K562 (cell line): ENCODE results near the gene DBP. TPM values are rescaled to one million over a fixed set of nuclear protein-coding genes. Genes with fewer than 3 reads are reported as not detected.

ENCODE experiments used
- BCL6 ChIP-seq: fragments of 250-450 bp; sonication (Bioruptor Pico); IDR thresholded peaks from 2 replicates; pipeline ENCODE4 v1.4.0; 2020
- CEBPZ ChIP-seq: fragments of 150-350 bp; IDR thresholded peaks from 2 replicates; pipeline ENCODE4 v1.6.1; 2014; ENCODE audit warnings: low read depth, mild to moderate bottlenecking, low read length, borderline replicate concordance
- CREBBP ChIP-seq: IDR thresholded peaks from one replicate; pipeline ENCODE4 v1.6.1; 2012; ENCODE audit warnings: low read depth, mild to moderate bottlenecking, control low read depth, inconsistent platforms, low read length
- EHMT2 ChIP-seq: fragments of 450-650 bp; IDR thresholded peaks from 2 replicates; pipeline ENCODE4 v1.6.1; 2018; ENCODE audit warnings: antibody characterized with exemption
- ELF2 ChIP-seq: fragments of 250-450 bp; sonication (Bioruptor Pico); IDR thresholded peaks from 2 replicates; pipeline ENCODE4 v1.5.0; 2021; ENCODE audit warnings: mild to moderate bottlenecking
- FOS ChIP-seq: IDR thresholded peaks from 3 replicates; pipeline ENCODE4 v1.6.1; 2011; ENCODE audit not compliant: insufficient read length; ENCODE audit errors: extremely low read depth
- FOXA1 ChIP-seq: fragments of 450-650 bp; IDR thresholded peaks from 2 replicates; pipeline ENCODE4 v1.6.1; 2016; ENCODE audit warnings: mild to moderate bottlenecking, borderline replicate concordance
- HMBOX1 ChIP-seq: sonication (generic); IDR thresholded peaks from 2 replicates; pipeline ENCODE4 v1.6.1; 2016
- MEIS2 ChIP-seq: fragments of 450-650 bp; IDR thresholded peaks from 2 replicates; pipeline ENCODE4 v1.6.1; 2014; ENCODE audit warnings: mild to moderate bottlenecking; ENCODE audit not compliant: partially characterized antibody
- NFXL1 ChIP-seq: fragments of 450-650 bp; formaldehyde crosslinking; IDR thresholded peaks from 2 replicates; pipeline ENCODE4 v1.4.0; 2021; ENCODE audit warnings: mild to moderate bottlenecking
- PCBP1 ChIP-seq: fragments of 200-400 bp; formaldehyde crosslinking; IDR thresholded peaks from 2 replicates; pipeline ENCODE4 v1.6.1; 2018; ENCODE audit warnings: mild to moderate bottlenecking, low read depth, low read length; ENCODE audit not compliant: poor library complexity, severe bottlenecking
- POLR2AphosphoS2 ChIP-seq: IDR thresholded peaks from 2 replicates; pipeline ENCODE4 v1.6.1; 2012; ENCODE audit warnings: low read length, improper control_type of control experiment
- POLR2B ChIP-seq: fragments of 450-650 bp; IDR thresholded peaks from 2 replicates; pipeline ENCODE4 v1.6.1; 2018; ENCODE audit warnings: low read depth; ENCODE audit not compliant: partially characterized antibody
- POLR3G ChIP-seq: IDR thresholded peaks from 2 replicates; pipeline ENCODE4 v1.6.1; 2011; ENCODE audit not compliant: insufficient read length, insufficient replicate concordance; ENCODE audit errors: extremely low read depth
- RB1 ChIP-seq: fragments of 450-650 bp; IDR thresholded peaks from 2 replicates; pipeline ENCODE4 v1.6.1; 2017; ENCODE audit warnings: low read depth, mild to moderate bottlenecking
- ZNF134 ChIP-seq: fragments of 250-450 bp; sonication (Bioruptor Pico); conservative IDR thresholded peaks from 2 replicates; pipeline ENCODE4 v1.4.0; 2020
- ZNF184 ChIP-seq: sonication (generic); formaldehyde crosslinking; IDR thresholded peaks from 2 replicates; pipeline ENCODE4 v1.5.0; 2020; ENCODE audit warnings: missing genetic modification reagents
- ZNF311 ChIP-seq: fragments of 250-450 bp; sonication (Bioruptor Pico); IDR thresholded peaks from 2 replicates; pipeline ENCODE4 v1.4.0; 2020; ENCODE audit warnings: mild to moderate bottlenecking, moderate library complexity
- ZNF347 ChIP-seq: fragments of 450-650 bp; formaldehyde crosslinking; IDR thresholded peaks from 2 replicates; pipeline ENCODE4 v1.4.0; 2020; ENCODE audit warnings: low read depth, mild to moderate bottlenecking, moderate library complexity
- ZNF561 ChIP-seq: fragments of 450-650 bp; formaldehyde crosslinking; conservative IDR thresholded peaks from 2 replicates; pipeline ENCODE4 v1.4.0; 2020; ENCODE audit warnings: mild to moderate bottlenecking, moderate library complexity
- ZNF764 ChIP-seq: fragments of 250-450 bp; sonication (Bioruptor Pico); IDR thresholded peaks from 2 replicates; pipeline ENCODE4 v1.4.0; 2020; ENCODE audit warnings: low read depth, mild to moderate bottlenecking, moderate library complexity
- polyA plus RNA-seq, 8 experiments: library from polyadenylated mRNA; depleted of rRNA in 4 of 8; stranded (reverse) in 5 of 8; unstranded in 3 of 8; fragments of >200 nt; fragmentation: Nextera tagmentation in 2 of 8; fragmentation: Illumina TruSeq in 1 of 8; extraction: Ambion mirVana in 2 of 8; extraction: Trizol in 1 of 8; gene quantifications; 2 replicates each; pipeline versions ENCODE4 v1.2.1 to v1.2.3, GENCODE V29; 2011 to 2014; ENCODE audit warnings: inconsistent platforms in 1 of 8, missing spikeins in 1 of 8
- total RNA-seq, 7 experiments: library from RNA; depleted of rRNA in 6 of 7; stranded (reverse); fragments of >200 nt in 6 of 7; fragmentation: Illumina TruSeq in 2 of 7; extraction: Trizol in 2 of 7; gene quantifications; 2 replicates each; pipeline versions ENCODE4 v1.2.1 to v1.2.3, GENCODE V29; 2011 to 2021; ENCODE audit warnings: low replicate concordance in 1 of 7
- TF ChIP-seq, protein P1 (sequence below): sonication (generic); formaldehyde crosslinking; IDR thresholded peaks from 2 replicates; pipeline ENCODE4 v1.8.0; 2022; ENCODE audit warnings: mild to moderate bottlenecking, missing genetic modification reagents
- TF ChIP-seq, protein P2 (sequence below): fragments of 250-450 bp; sonication (Bioruptor Pico); IDR thresholded peaks from 2 replicates; pipeline ENCODE4 v1.8.0; 2021; ENCODE audit warnings: moderate library complexity, mild to moderate bottlenecking, inconsistent platforms

DBP gene
- total and polyA plus RNA-seq, 9 of the 15 experiments (the other 6 are each of a cell fraction or from before 2014, with no cell fraction given), result 0.25 to 5.5 (median 1.8) TPM

DNA sequence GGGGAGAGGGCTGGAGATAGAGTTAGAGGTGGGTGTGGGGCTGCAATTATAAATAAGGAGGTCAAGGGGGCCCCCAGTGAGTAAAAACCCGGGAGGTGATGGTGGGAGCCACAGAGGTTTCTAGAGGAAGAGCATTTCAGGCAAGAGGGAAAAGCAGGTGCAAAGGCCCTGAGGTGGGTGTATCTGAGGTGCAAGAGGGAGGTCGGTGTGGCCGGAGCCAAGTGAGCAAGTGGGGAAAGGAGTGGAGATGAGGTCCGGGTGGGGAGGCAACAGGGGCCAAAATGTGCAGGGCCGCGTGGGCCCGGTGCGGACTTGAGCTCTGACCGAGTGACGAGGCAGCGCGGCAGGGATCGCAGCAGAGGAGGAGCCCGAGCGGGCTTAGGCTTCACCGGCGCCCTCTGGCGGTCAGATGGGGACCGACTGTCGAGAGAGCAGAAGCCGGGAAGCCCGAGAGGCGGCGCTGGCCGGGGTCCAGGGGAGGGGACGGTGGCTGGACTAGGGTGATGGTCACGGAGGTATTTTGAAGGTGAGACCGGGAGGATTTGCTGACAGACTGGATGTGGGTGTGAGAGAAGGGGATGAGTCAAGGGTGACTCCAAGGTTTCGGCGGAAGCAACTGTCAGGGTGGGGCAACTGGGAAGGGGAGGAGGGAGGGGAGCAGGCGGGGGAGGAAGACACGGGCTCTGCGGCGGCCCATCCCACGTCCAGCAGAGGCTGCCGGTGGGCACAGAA lies 48.3 kb downstream of the DBP start (continued):
- no peak for TF ChIP-seq HMBOX1
- no peak for TF ChIP-seq ZNF764 (CRISPR knock-in tag)
- peak; percentile 80 for TF ChIP-seq PCBP1
- no peak for TF ChIP-seq ZNF184
- TF ChIP-seq POLR3G, result no peak
- no peak for TF ChIP-seq CEBPZ
- no peak for TF ChIP-seq ELF2 (CRISPR knock-in tag)
- TF ChIP-seq RB1, result peak; percentile 92
- no peak for TF ChIP-seq POLR2AphosphoS2
- no peak for TF ChIP-seq ZNF347 (CRISPR knock-in tag)
- no peak for TF ChIP-seq CREBBP
- no peak for TF ChIP-seq ZNF311
- TF ChIP-seq FOS, result no peak
- peak; percentile 50 for TF ChIP-seq MEIS2
- TF ChIP-seq FOXA1, result no peak
- peak; percentile 18 for TF ChIP-seq POLR2B
- 0 out of 2 replicates have a peak, but pooled peaks have one; percentile 7 for TF ChIP-seq EHMT2
- TF ChIP-seq BCL6 (CRISPR knock-in tag), result no peak
- TF ChIP-seq, protein P1, sequence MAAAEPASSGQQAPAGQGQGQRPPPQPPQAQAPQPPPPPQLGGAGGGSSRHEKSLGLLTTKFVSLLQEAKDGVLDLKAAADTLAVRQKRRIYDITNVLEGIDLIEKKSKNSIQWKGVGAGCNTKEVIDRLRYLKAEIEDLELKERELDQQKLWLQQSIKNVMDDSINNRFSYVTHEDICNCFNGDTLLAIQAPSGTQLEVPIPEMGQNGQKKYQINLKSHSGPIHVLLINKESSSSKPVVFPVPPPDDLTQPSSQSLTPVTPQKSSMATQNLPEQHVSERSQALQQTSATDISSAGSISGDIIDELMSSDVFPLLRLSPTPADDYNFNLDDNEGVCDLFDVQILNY, result no peak
- no peak for TF ChIP-seq ZNF134
- no peak for TF ChIP-seq NFXL1 (CRISPR knock-in tag)
- TF ChIP-seq, protein P2, sequence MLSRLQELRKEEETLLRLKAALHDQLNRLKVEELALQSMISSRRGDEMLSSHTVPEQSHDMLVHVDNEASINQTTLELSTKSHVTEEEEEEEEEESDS (CRISPR knock-in tag), result no peak
- TF ChIP-seq ZNF561 (CRISPR knock-in tag), result 0 out of 2 replicates have a peak, but pooled peaks have one; percentile 23
